ENCODE measurements around the gene CCDC158. TPM values are rescaled to one million over a fixed set of nuclear protein-coding genes. Genes with fewer than 3 reads are reported as not detected.

Gene CCDC158
- total RNA-seq, 1 donor from 2014 or later, result not detected

DNA sequence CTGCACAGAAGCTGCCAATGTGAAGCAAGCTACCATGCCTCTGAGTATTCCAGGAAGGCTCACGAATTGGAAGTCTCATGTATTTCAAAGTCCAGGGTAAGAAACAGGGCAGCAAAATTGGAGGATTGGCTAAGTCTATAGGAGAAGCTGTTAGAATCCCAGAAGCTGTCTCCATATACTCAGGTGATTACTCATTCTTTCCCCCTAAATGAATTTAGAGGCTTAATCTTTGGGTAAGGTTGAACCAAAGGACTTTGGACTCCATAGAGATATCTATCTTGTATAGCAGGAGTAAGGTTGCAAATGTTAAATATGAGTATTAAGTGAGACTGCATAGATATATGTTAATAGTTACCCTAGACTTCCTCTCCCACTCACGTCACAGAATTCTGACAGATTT is 78.1 kb downstream of the CCDC158 start:
- CTCF ChIA-PET, result no interaction called here

DNA sequence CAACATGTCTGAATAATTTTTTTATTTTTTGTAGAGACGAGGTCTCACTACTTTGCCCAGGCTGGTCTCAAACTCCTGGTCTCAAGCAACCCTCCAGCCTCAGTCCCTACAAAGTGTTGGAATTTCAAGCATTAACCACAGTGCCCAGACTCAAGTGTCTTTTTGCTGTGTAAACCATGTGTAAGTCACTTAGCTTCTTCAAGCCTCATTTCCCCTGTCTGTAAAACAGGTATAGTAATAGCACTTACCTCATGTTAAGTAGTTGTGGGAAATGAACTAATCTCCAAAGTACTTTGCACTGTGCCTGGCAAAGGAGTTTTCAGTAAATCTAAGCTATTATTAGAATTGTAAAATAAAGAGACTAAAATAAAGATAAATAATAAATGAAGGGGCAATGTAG is 78.8 kb downstream of the CCDC158 start:
- H3K4me3 Mint-ChIP-seq, result no peak overlapping the region
- H3K9me3 Mint-ChIP-seq, result peaks cover 4% of the 10 kb centered on the region
- ChIA-PET POLR2A (no interaction called here), CTCF (no interaction called here)
- no peaks in the 10 kb centered on the region for H3K36me3 Mint-ChIP-seq (ENCODE audit: low read depth)
- H3K4me1 Mint-ChIP-seq, result no peaks in the 10 kb centered on the region
- no peak for DNase-seq
- TF ChIP-seq CTCF (IDR thresholded peaks at IDR 0.05), result no peak
- intact Hi-C loops (cut with micrococcal nuclease), result no loop called here
- H3K27me3 Mint-ChIP-seq, result peaks cover 2% of the 10 kb centered on the region
- H3K27ac Mint-ChIP-seq, result no peak overlapping the region
- no peak for ATAC-seq (ENCODE audit: low read depth)

More for the DNA sequence above, 78.1 kb downstream of the CCDC158 start:
- no peak overlapping the region for H3K4me3 Mint-ChIP-seq
- POLR2A ChIA-PET, result no interaction called here
- no peak for DNase-seq
- H3K4me1 Mint-ChIP-seq, result no peaks in the 10 kb centered on the region
- intact Hi-C loops (cut with micrococcal nuclease), result no loop called here
- ATAC-seq (ENCODE audit: low read depth), result no peak
- no peak for TF ChIP-seq CTCF (IDR thresholded peaks at IDR 0.05)
- peaks cover 9% of the 10 kb centered on the region for H3K9me3 Mint-ChIP-seq
- no peak overlapping the region for H3K27ac Mint-ChIP-seq
- peaks cover 2% of the 10 kb centered on the region for H3K27me3 Mint-ChIP-seq
- H3K36me3 Mint-ChIP-seq (ENCODE audit: low read depth), result no peaks in the 10 kb centered on the region

DNA sequence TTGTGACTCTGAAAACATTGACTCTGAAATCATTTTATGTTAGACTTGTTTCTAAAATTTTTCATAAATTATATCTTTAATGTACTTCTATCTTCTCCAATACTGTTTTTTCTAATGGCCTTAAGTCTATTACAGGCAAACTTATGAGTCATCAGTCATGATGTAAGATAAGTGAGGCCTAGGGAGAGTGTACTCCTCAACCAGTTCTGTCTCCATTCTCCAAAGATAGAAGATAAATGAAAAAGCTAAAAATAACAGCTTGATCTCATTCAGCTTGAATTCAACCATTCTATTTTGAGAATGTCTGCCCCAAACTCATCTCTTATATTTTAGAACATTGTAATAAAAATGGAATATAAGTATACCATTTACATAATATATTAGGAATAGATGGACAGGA is 79.9 kb downstream of the CCDC158 start:
- H3K27me3 Mint-ChIP-seq, result peaks cover 2% of the 10 kb centered on the region
- CTCF ChIA-PET, result no interaction called here

DNA sequence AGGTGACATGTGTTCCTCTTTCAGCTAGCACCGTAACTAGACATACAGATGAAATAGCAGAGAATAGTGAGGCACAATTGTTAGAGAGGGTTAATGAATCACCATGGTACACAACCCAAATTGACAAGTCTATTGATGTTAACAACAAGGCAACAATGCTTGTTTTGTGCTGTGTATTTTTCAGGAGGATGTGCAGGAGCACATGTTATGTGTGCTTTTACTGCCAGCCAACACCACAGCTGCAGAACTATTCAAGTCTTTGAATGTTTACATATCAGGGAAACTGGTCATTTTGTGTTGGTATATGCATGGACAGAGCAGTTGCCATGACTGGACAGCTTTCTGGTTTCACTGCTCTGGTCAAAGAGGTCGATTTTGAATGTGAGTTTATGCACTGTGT is 81.6 kb downstream of the CCDC158 start:
- Mint-ChIP-seq H3K36me3 (ENCODE audit: low read depth) (no peaks in the 10 kb centered on the region), H3K4me1 (no peaks in the 10 kb centered on the region), H3K9me3 (no peaks in the 10 kb centered on the region), H3K27ac (no peak overlapping the region), H3K4me3 (no peak overlapping the region), H3K27me3 (peaks cover 1% of the 10 kb centered on the region)
- ATAC-seq (ENCODE audit: low read depth), result no peak
- intact Hi-C loops (cut with micrococcal nuclease), result no loop called here
- ChIA-PET CTCF (no interaction called here), POLR2A (no interaction called here)
- no peak for TF ChIP-seq CTCF (IDR thresholded peaks at IDR 0.05)
- DNase-seq, result no peak

More for the DNA sequence above, 79.9 kb downstream of the CCDC158 start:
- intact Hi-C loops (cut with micrococcal nuclease), result no loop called here
- TF ChIP-seq CTCF (IDR thresholded peaks at IDR 0.05), result no peak
- DNase-seq, result no peak
- Mint-ChIP-seq H3K36me3 (ENCODE audit: low read depth) (no peaks in the 10 kb centered on the region), H3K4me3 (no peak overlapping the region), H3K27ac (no peak overlapping the region), H3K4me1 (no peaks in the 10 kb centered on the region), H3K9me3 (no peaks in the 10 kb centered on the region)
- ATAC-seq (ENCODE audit: low read depth), result no peak
- POLR2A ChIA-PET, result no interaction called here

DNA sequence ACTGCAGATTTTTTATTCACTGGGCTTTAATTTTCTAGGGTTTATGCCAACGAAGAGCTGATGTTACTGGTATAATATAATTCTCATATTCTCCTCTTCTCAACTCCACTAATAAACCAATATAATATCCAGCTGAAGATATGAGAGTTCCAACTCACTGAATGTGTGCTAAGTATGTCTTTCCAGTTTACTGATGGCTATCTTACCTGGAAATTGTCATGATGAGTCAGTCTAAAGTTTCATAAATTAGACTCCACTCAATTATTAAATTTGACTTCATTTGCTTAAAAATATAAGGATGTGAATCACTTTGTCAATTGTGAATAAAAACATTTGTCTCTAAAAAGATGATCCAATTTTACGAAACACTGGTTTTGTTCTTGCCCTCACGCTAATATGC is 86.1 kb downstream of the CCDC158 start:
- CTCF ChIA-PET, result no interaction called here
- Mint-ChIP-seq H3K4me1 (no peaks in the 10 kb centered on the region), H3K27me3 (peaks cover 4% of the 10 kb centered on the region), H3K36me3 (ENCODE audit: low read depth) (no peaks in the 10 kb centered on the region), H3K4me3 (no peak overlapping the region), H3K27ac (no peak overlapping the region), H3K9me3 (no peaks in the 10 kb centered on the region)
- intact Hi-C loops (cut with micrococcal nuclease), result no loop called here
- no peak for DNase-seq
- POLR2A ChIA-PET, result no interaction called here
- no peak for ATAC-seq (ENCODE audit: low read depth)
- no peak for TF ChIP-seq CTCF (IDR thresholded peaks at IDR 0.05)

Data from activated B cell treated with CpG ODN at 0.5 μM for 24 hours (primary cell).